HUES64 (cell line): ENCODE data around the gene ZNF407.

Experiments used
- H3K27ac ChIP-seq: 2 replicates; pipeline ENCODE4 v1.7.0; 2013; ENCODE audit warnings: low read depth, low read length, inconsistent platforms
- H3K27me3 ChIP-seq: 2 replicates; pipeline ENCODE4 v1.6.1; 2013; ENCODE audit warnings: mild to moderate bottlenecking, low read length; ENCODE audit not compliant: insufficient read depth
- H3K36me3 ChIP-seq: 2 replicates; pipeline ENCODE4 v1.6.1; 2013; ENCODE audit warnings: mild to moderate bottlenecking, low read length; ENCODE audit not compliant: insufficient read depth
- H3K4me1 ChIP-seq: 2 replicates; pipeline ENCODE4 v1.6.1; 2013; ENCODE audit warnings: mild to moderate bottlenecking, low read length, moderate library complexity; ENCODE audit not compliant: insufficient read depth
- H3K4me3 ChIP-seq: 2 replicates; pipeline ENCODE4 v1.5.1; 2013; ENCODE audit warnings: mild to moderate bottlenecking, low read length, moderate library complexity
- H3K9ac ChIP-seq: 2 replicates; pipeline ENCODE4 v1.6.1; 2013; ENCODE audit warnings: mild to moderate bottlenecking, low read depth, low read length
- H3K9me3 ChIP-seq: 2 replicates; pipeline ENCODE4 v1.6.1; 2013; ENCODE audit warnings: low read depth, low read length; ENCODE audit not compliant: insufficient read depth
- WGBS: fragments of 150-250, 120-280 bp; methylation state at CpG from one replicate; pipeline ENCODE4 v1.1.7; 2013; ENCODE audit warnings: missing lambda C conversion rate; 5-methylcytosine and 5-hydroxymethylcytosine counted together

Gene ZNF407

DNA sequence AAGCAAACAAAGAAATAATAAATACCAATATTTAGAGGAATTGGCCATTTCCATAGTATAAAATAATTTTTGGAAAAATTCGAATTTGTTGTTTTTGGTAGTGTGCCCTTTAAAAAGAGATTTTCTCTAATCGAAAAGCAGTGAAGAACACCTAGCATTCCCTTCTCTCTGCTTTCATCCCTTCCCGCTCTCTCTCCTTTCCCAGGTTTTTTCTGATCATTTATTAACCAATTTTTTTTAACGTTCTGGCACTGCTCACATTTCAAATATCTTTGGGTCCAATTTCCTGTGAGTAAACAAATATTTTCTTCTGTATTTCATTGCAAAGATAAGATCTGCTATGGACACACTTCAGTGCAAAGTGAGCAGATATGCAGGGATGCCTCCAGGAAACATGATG is 101.2 kb downstream of the ZNF407 start:
- Histone ChIP-seq H3K9me3 (no peaks in the 10 kb centered on the region), H3K9ac (no peak overlapping the region), H3K4me3 (no peak overlapping the region), H3K36me3 (no peaks in the 10 kb centered on the region), H3K4me1 (no peaks in the 10 kb centered on the region), H3K27me3 (no peaks in the 10 kb centered on the region), H3K27ac (no peak overlapping the region)
- WGBS = 88% methylated on average over 4 of the region's 4 CpGs

DNA sequence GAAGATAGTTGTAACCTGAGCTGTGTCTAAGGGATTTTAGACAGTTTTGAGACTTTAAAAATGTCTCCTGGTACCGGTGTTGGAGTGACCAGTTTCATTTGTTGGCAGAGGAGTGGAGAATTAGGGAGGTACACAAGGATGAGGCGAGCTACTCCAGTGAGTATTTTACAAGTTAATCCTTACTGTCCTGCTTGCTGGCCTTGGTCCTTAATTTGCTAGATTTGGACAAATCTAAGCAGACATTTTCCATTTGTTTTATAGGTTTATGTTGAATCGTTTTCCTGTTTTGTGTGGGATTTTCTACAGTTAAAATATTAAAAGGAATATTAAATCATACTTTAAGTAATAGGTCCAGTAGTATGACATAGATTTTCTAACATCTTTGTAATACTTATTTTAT is 101.8 kb downstream of the ZNF407 start:
- Histone ChIP-seq H3K27ac (no peak overlapping the region), H3K9ac (no peak overlapping the region), H3K9me3 (no peaks in the 10 kb centered on the region), H3K27me3 (no peaks in the 10 kb centered on the region), H3K4me1 (no peaks in the 10 kb centered on the region), H3K36me3 (no peaks in the 10 kb centered on the region), H3K4me3 (no peak overlapping the region)
- WGBS = 97% methylated on average over 2 of the region's 3 CpGs

DNA sequence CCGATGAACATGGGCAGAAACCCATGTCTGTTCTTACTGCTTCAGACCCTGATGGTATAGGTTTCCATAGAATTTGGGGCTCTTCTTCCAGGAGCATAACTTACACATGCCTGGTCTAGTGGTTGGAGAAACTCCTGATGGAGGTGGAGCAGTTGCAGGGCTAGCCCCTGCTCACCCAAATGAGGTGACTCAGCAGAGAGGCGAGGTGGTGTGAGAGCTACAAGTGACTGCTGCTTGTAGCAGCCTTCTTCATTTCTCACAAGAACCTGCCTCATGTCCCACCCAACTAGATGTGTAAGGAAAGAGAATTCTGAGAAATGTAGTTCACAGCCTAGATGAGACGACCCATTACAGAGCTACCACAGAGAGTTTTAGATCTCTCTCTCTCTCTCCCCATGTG is 105.3 kb downstream of the ZNF407 start:
- WGBS = 59% methylated on average over 3 of the region's 3 CpGs
- H3K36me3 ChIP-seq = no peaks in the 10 kb centered on the region
- no peaks in the 10 kb centered on the region for H3K9me3 ChIP-seq
- no peak overlapping the region for H3K4me3 ChIP-seq
- H3K27ac ChIP-seq = no peak overlapping the region
- no peaks in the 10 kb centered on the region for H3K27me3 ChIP-seq
- H3K9ac ChIP-seq = no peak overlapping the region
- peaks cover 13% of the 10 kb centered on the region for H3K4me1 ChIP-seq

DNA sequence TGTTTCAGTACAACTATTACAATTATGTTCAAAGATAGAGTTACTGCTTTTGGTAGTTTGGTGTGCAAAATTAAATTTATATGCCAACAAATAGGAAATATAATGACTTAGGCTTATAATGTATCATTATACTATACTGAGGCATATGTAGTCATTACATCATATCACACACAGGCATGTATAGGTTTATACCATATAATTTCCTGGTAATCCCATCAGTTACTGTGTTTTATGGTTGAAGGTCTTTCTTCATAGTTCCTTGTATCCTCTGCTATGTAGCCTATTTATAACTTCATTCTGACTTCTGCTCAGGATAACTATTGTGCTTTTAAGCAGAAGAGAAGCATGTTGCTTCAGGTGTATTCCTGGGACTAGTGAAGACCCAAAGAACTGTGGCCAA is 110.5 kb downstream of the ZNF407 start:
- Histone ChIP-seq H3K4me3 (no peak overlapping the region), H3K4me1 (peaks cover 13% of the 10 kb centered on the region), H3K9me3 (no peaks in the 10 kb centered on the region), H3K36me3 (no peaks in the 10 kb centered on the region), H3K27me3 (no peaks in the 10 kb centered on the region), H3K9ac (no peak overlapping the region), H3K27ac (no peak overlapping the region)

DNA sequence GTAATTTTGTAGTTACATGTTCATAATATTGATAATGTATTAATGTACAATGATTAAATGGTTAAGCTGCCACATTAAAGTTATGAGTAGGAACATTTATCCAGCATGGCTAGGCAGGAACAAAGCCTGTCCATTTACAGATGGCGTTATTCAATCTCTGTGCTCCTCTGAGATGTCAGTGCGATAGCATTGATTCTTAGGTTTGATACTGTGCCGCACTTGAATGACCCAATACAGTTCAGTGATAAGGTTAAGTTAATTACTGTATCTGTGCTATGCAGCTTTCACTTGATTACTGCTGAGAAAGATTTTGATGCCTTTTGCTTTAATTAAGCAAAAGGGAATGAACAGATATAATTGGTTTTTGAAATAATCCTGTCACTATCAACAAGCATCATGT is 111.8 kb downstream of the ZNF407 start:
- Histone ChIP-seq H3K9ac (no peak overlapping the region), H3K9me3 (no peaks in the 10 kb centered on the region), H3K27ac (no peak overlapping the region), H3K4me3 (no peak overlapping the region), H3K4me1 (peaks cover 13% of the 10 kb centered on the region), H3K36me3 (no peaks in the 10 kb centered on the region), H3K27me3 (no peaks in the 10 kb centered on the region)
- WGBS = 95% methylated on average over 3 of the region's 3 CpGs

DNA sequence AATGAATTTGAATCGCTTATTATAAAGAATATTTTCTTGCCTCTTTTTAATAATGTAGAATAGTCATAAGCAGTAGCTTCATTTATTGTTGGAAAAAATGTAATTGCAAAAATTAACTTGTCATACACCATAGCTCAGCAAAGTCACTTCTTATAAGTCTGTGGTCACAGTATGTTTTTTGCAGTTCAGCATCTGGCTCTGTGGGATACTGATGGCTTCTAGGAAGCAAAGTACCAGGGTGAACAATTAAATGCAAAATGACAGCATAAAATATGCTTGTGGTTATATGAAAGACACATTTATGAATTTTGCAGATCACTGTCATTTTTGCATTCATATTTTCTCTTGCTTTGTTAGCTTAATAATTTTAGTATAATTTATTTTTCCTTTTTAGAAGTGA is 116.5 kb downstream of the ZNF407 start:
- no peak overlapping the region for H3K27ac ChIP-seq
- no peak overlapping the region for H3K9ac ChIP-seq
- H3K27me3 ChIP-seq = no peaks in the 10 kb centered on the region
- no CpG with 5 or more reads among the region's 1 CpG for WGBS
- no peak overlapping the region for H3K4me3 ChIP-seq
- H3K4me1 ChIP-seq = peaks cover 16% of the 10 kb centered on the region
- H3K9me3 ChIP-seq = no peaks in the 10 kb centered on the region
- H3K36me3 ChIP-seq = no peaks in the 10 kb centered on the region

DNA sequence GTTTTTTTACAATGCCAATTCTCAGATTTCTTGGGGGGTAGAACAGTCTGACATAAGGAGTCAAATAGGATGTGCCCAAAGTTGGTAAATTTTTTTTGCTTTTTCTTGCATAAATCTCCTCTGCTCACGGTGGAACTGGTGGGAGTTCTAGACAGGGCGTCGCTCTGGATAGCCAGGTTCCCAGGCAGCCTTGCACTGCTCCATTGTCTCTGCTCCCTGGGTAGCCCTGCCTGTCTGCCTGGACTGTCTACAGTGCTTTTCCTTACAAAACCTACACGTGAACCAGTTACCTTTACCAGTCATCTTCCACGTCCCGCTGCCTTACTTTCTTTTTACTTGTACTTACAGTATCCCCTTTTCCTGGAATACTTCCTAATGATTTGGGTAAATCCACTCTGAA is 117.1 kb downstream of the ZNF407 start:
- H3K9ac ChIP-seq = no peak overlapping the region
- no peak overlapping the region for H3K27ac ChIP-seq
- 66% methylated on average over 6 of the region's 6 CpGs for WGBS
- no peaks in the 10 kb centered on the region for H3K9me3 ChIP-seq
- H3K27me3 ChIP-seq = no peaks in the 10 kb centered on the region
- H3K4me3 ChIP-seq = no peak overlapping the region
- no peaks in the 10 kb centered on the region for H3K36me3 ChIP-seq
- H3K4me1 ChIP-seq = peaks cover 16% of the 10 kb centered on the region

DNA sequence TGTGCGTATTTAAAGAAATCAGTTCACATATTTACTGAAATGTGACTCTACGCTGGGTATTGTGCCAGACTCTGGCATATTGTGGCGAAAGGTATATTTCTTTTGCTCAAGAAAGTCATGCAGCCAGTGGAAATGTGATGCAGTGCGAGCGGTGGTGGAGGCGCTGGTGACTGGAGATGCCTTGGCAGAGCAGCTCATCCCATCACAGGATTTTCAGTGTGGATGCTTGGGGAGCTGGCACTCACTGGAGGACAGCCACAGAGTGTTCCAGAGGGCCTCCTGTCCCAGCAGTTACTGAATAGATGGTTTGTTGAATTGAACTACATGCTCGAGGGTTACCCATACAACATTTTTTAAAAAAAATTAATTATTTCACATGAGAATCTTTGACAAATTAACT is 117.6 kb downstream of the ZNF407 start:
- Histone ChIP-seq H3K27ac (no peak overlapping the region), H3K4me3 (no peak overlapping the region)
- WGBS = 98% methylated on average over 6 of the region's 7 CpGs

DNA sequence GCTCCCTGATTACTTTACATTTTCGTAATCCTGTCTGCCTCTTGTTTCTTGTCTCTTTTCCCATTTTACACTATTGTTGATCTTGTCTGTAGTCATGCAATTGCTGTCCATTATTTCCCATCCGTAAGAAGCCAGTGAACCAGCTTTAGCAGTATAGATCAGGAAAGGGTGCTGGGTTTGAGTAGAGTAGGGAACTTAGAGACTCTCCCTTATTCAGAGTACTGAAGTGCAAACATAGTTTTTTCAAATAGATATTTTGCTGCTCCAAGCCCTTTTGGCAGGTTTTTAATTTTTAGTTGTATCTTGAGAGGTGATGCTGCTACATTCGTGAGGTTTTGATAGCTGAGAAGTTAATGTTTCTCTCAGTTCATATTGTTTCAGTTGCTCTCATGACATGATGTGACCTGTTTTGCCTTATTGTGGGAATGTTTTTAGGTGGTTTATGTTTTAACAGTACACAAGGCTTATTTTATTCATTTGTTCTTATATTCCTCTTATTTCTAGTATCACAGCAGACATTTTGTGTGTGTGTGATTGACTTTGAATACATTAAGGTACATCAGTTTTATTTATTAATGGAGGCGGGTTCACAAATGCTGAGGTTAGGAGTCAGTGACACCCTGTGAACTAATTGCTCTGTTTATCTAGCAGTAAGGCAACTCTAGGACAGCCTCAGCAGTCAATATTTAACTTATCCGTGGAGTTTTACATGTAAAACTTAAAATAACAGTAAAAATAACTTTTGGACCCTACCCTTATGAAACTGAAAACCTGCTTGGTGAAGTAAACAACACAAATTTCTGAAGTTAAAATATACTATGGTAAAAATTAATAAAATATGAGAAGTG is 118.4 kb downstream of the ZNF407 start:
- H3K27ac ChIP-seq = no peak overlapping the region
- no peaks in the 10 kb centered on the region for H3K9me3 ChIP-seq
- no peaks in the 10 kb centered on the region for H3K27me3 ChIP-seq
- no peak overlapping the region for H3K9ac ChIP-seq
- peaks cover 16% of the 10 kb centered on the region for H3K4me1 ChIP-seq
- WGBS = 96% methylated on average over 3 of the region's 5 CpGs
- no peaks in the 10 kb centered on the region for H3K36me3 ChIP-seq
- no peak overlapping the region for H3K4me3 ChIP-seq

More for the DNA sequence above, 117.6 kb downstream of the ZNF407 start:
- Histone ChIP-seq H3K4me1 (peaks cover 16% of the 10 kb centered on the region), H3K9me3 (no peaks in the 10 kb centered on the region), H3K27me3 (no peaks in the 10 kb centered on the region), H3K9ac (no peak overlapping the region), H3K36me3 (no peaks in the 10 kb centered on the region)

DNA sequence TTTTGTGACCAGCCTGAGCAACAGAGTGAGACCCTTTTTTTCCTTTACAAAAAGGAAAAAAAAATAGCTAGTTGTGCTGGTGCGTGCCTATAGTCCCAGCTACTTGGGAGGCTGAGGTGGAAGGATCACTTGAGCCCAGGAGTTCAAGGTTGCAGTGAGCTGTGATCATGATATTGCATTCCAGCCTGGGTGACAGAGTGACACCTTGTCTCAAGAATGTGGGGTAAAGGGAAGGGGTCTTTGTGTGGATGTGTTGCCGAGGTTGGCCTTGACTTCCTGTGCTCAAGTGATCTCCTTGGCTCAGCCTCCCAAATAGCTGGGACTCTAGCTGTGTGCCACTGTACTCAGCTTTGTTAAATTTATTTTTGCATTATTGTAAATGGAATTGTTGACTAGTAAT is 120.6 kb downstream of the ZNF407 start:
- no peak overlapping the region for H3K4me3 ChIP-seq
- H3K4me1 ChIP-seq = peaks cover 16% of the 10 kb centered on the region
- H3K27me3 ChIP-seq = no peaks in the 10 kb centered on the region
- H3K9me3 ChIP-seq = no peaks in the 10 kb centered on the region
- 85% methylated on average over 2 of the region's 2 CpGs for WGBS
- no peak overlapping the region for H3K27ac ChIP-seq
- H3K36me3 ChIP-seq = no peaks in the 10 kb centered on the region
- no peak overlapping the region for H3K9ac ChIP-seq

DNA sequence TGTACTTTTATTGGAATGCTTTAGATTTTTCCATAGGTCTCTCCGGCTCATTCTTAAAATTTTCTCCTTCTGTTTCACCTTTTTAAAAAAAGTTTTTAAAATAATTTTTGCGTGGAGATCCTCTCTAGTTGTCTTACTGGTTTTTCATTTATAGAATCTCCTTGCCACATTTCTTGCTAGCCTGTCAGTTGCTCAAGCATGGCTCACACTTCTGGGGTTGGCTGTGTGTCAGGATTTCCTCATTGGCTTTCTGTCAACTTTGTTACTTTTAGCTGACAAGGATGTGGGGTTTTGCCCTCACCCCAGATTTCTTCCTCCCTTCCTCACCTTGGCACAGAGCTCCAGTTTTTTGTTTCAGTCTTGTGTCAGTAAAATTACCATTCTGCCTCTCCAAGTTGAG is 124.6 kb downstream of the ZNF407 start:
- H3K27me3 ChIP-seq = no peaks in the 10 kb centered on the region
- no peak overlapping the region for H3K4me3 ChIP-seq
- no peaks in the 10 kb centered on the region for H3K36me3 ChIP-seq
- no peaks in the 10 kb centered on the region for H3K9me3 ChIP-seq
- H3K4me1 ChIP-seq = no peaks in the 10 kb centered on the region
- no peak overlapping the region for H3K27ac ChIP-seq
- WGBS = 86% methylated on average over 1 of the region's 2 CpGs
- H3K9ac ChIP-seq = no peak overlapping the region

DNA sequence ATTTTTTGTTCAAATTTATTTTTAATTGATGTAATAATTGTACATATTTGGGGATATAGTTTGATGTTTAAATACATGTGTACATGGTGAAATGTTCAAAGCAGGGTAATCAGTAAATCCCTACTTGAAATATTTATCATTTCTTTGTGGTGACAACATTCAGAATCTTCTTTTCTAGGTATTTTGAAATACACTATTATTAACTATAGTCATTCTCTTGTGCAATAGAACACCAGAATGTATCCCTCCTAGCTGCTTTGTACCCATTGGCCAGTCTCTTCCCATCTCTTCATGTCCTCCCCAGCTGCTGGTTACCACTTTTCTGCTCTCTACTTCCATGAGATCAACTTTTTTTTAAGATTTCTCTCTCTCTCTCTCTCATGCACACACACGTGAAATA is 126.5 kb downstream of the ZNF407 start:
- Histone ChIP-seq H3K4me1 (no peaks in the 10 kb centered on the region), H3K4me3 (no peak overlapping the region), H3K27ac (no peak overlapping the region), H3K9me3 (no peaks in the 10 kb centered on the region), H3K27me3 (no peaks in the 10 kb centered on the region), H3K36me3 (no peaks in the 10 kb centered on the region), H3K9ac (no peak overlapping the region)
- no CpG with 5 or more reads among the region's 1 CpG for WGBS
